ENCODE results near the gene WDR17.

The WDR17 gene

DNA sequence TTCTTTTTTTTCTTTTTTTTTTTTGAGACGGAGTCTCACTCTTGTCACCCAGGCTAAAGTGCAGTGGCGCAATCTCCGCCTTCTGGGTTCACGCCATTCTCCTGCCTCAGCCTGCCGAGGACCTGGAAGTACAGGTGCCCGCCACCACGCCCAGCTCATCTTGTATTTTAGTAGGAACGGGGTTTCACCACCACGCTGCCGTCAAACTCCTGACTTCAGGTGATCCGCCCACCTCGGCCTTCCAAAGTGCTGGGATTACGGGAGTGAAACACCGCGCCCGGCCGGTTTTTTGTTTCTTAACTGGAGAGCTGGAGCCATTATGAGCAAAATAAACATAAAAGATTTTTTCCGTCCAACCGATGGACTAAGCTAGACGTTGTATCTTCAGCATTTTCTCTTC, 1.9 kb upstream of the WDR17 start:
- no peaks in the 10 kb centered on the region for H3K9me3 ChIP-seq (ENCODE audit: severe bottlenecking)
- no peak overlapping the region for H3K4me3 ChIP-seq (ENCODE audit: low read depth, low read length)
- no peaks in the 10 kb centered on the region for H3K36me3 ChIP-seq
- H3K27me3 ChIP-seq (ENCODE audit: insufficient read depth, low read depth, severe bottlenecking): no peaks in the 10 kb centered on the region
- no peak overlapping the region for H3K27ac ChIP-seq
- TF ChIP-seq, protein P1, sequence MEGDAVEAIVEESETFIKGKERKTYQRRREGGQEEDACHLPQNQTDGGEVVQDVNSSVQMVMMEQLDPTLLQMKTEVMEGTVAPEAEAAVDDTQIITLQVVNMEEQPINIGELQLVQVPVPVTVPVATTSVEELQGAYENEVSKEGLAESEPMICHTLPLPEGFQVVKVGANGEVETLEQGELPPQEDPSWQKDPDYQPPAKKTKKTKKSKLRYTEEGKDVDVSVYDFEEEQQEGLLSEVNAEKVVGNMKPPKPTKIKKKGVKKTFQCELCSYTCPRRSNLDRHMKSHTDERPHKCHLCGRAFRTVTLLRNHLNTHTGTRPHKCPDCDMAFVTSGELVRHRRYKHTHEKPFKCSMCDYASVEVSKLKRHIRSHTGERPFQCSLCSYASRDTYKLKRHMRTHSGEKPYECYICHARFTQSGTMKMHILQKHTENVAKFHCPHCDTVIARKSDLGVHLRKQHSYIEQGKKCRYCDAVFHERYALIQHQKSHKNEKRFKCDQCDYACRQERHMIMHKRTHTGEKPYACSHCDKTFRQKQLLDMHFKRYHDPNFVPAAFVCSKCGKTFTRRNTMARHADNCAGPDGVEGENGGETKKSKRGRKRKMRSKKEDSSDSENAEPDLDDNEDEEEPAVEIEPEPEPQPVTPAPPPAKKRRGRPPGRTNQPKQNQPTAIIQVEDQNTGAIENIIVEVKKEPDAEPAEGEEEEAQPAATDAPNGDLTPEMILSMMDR (IDR thresholded peaks at IDR 0.05; ENCODE audit: low read depth, low read length): no peak
- no peak for DNase-seq

- Histone ChIP-seq H3K27ac (no peak overlapping the region), H3K36me3 (no peaks in the 10 kb centered on the region), H3K4me3 (ENCODE audit: low read depth, low read length) (no peak overlapping the region), H3K27me3 (ENCODE audit: insufficient read depth, low read depth, severe bottlenecking) (no peaks in the 10 kb centered on the region), H3K9me3 (ENCODE audit: severe bottlenecking) (no peaks in the 10 kb centered on the region)
- DNase-seq: no peak
- TF ChIP-seq, protein P1 (IDR thresholded peaks at IDR 0.05; ENCODE audit: low read depth, low read length): no peak
Observed at GRCh38 chr4:176064539-176064938, 1.1 kb upstream of the WDR17 start.

DNA sequence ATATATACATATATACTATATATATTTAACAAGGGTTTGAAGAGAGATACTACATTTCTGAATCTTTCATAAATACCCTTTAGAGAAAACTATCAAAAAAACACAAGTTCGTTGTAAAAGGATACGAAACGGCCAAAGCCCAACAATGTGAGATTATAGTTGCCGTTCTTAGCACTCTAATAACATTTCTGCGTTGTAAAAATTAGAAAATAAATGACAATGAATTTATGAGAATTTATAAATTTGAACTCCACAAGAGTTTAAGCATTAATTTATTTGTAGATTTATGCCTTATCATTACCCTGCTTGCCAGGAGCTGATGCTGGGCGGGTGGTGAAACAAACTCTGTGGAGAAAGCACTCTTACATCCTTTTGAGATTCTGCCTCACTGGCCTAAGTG, 1.1 kb downstream of the WDR17 start:
- TF ChIP-seq, protein P1 (IDR thresholded peaks at IDR 0.05; ENCODE audit: low read depth, low read length): no peak
- peak overlapping the region; percentile 93 for H3K4me3 ChIP-seq (ENCODE audit: low read depth, low read length)
- H3K27me3 ChIP-seq (ENCODE audit: insufficient read depth, low read depth, severe bottlenecking): no peaks in the 10 kb centered on the region
- no peak overlapping the region for H3K27ac ChIP-seq
- no peaks in the 10 kb centered on the region for H3K36me3 ChIP-seq
- H3K9me3 ChIP-seq (ENCODE audit: severe bottlenecking): no peaks in the 10 kb centered on the region
- DNase-seq: no peak

- no peaks in the 10 kb centered on the region for H3K27me3 ChIP-seq (ENCODE audit: insufficient read depth, low read depth, severe bottlenecking)
- DNase-seq: no peak
- H3K36me3 ChIP-seq: no peaks in the 10 kb centered on the region
- no peak overlapping the region for H3K27ac ChIP-seq
- no peak overlapping the region for H3K4me3 ChIP-seq (ENCODE audit: low read depth, low read length)
- TF ChIP-seq, protein P1 (IDR thresholded peaks at IDR 0.05; ENCODE audit: low read depth, low read length): no peak
- no peaks in the 10 kb centered on the region for H3K9me3 ChIP-seq (ENCODE audit: severe bottlenecking)
Observed at GRCh38 chr4:176077561-176077960, 11.9 kb downstream of the WDR17 start.

DNA sequence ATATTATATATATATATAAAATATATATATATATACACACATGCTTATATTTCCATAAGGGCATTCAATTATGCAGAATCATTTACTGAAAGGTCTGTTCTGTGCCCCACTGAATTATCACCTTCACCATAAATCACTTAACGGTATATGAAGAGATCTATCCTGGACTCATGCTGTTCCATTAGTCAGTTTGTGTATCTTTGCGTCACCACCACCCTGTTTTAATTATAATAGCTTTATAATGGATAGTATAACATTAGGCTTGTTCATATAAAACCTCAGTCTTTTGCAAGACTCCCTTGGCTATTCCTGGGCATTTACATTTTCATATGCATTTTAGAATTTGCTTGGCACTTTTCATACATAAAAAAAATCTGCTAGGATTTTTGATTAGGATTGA, 19.1 kb downstream of the WDR17 start:
- no peaks in the 10 kb centered on the region for H3K36me3 ChIP-seq
- H3K4me3 ChIP-seq (ENCODE audit: low read depth, low read length): no peak overlapping the region
- H3K27ac ChIP-seq: no peak overlapping the region
- TF ChIP-seq, protein P1 (IDR thresholded peaks at IDR 0.05; ENCODE audit: low read depth, low read length): no peak
- no peaks in the 10 kb centered on the region for H3K9me3 ChIP-seq (ENCODE audit: severe bottlenecking)
- no peak for DNase-seq
- H3K27me3 ChIP-seq (ENCODE audit: insufficient read depth, low read depth, severe bottlenecking): no peaks in the 10 kb centered on the region

GRCh38 chr4:176090115-176090514, 24.5 kb downstream of the WDR17 start:
- Histone ChIP-seq H3K27ac (no peak overlapping the region), H3K27me3 (ENCODE audit: insufficient read depth, low read depth, severe bottlenecking) (no peaks in the 10 kb centered on the region)
- no peak for DNase-seq

More at GRCh38 chr4:176090115-176090514, 24.5 kb downstream of the WDR17 start:
- Histone ChIP-seq H3K9me3 (ENCODE audit: severe bottlenecking) (no peaks in the 10 kb centered on the region), H3K36me3 (no peaks in the 10 kb centered on the region), H3K4me3 (ENCODE audit: low read depth, low read length) (no peak overlapping the region)
- TF ChIP-seq, protein P1 (IDR thresholded peaks at IDR 0.05; ENCODE audit: low read depth, low read length): no peak

Measured in WERI-Rb-1 (cell line).